Activated CD4-positive, CD25-positive, alpha-beta regulatory T cell treated with anti-CD3 and anti-CD28 coated beads, Interleukin-2, amount 50 U/mL, for 24 hours (primary cell): Measurements from ENCODE around the gene CDK5.

ENCODE experiments used
- ATAC-seq, 2 donors: fragments of 150-1000 bp; cut with Tn5 transposase; one replicate each; pipeline ENCODE4 v1.10.0; 2021; ENCODE audit warnings: mild to moderate bottlenecking in 1 of 2, moderate library complexity in 1 of 2

Gene CDK5

DNA sequence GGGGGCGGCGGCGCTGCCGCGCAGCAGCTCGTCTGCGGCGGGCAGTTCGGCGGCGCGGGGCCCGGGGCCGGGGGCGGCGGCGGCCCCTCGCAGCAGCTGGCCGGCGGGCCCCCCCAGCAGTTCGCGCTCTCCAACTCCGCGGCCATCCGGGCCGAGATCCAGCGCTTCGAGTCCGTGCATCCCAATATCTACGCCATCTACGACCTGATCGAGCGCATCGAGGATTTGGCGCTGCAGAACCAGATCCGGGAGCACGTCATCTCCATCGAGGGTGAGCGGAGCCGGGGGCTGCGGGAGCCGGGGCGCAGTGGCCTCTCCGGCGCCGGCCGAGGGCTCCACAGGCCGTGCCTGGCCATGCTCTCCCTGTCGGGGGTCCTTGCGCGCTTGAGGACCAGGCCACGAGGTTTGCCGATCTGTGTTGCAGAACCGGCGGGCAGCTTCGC, 29.1 kb upstream of the CDK5 start:
- no peak for ATAC-seq

DNA sequence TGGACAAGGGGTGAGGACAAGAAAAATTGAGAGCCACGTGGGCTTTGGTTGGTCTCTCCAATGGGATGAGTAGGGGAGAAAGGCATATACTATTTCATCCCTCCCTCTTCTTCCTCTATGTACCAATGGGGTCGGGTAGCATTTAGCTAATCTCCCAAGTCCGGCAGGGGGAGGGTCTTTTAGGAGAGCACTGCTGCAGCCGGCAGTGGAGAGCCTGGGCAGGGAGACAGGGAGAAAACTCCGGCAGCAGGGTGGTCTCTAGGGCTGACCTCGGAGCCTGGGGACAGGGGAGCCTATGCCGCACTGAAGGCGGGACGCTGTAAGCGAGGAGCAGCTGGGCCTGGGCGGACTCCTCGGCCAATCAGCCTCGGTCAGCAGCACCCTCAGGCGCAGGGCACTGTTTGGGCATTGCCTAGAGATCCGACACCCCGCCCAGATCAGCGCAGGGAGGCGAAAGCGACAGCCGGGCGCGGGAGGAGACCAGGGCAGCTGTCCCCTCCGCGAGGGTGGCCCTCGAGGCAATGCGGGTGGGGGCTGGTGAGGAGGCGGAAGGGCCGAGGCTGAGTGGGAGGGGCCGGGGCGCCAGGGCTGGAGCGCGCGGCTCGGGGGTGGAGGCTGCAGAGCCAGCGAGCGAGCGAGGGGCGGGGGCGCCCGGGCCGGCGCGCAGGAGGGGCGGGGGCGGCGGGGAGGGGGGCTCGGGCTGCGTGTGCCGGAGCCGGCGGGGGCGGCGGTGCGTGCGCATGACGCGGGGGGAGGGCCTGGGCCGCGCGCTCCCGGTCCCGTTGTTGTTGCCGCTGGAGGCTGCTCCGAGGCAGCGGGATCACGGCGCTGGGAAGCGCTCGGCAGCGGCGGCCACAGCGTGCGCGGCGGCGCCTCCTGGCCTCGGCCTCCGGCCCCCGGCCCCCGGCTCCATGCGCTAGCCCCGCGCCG, 28.3 kb upstream of the CDK5 start, which contains the start of gene AGAP3:
Gene AGAP3, plus strand, starts transcription at position 785 of the 930 bp plus-strand sequence. CDS start 267 bp downstream, outside the sequence.
- ATAC-seq: peak; percentile 6 to 11

DNA sequence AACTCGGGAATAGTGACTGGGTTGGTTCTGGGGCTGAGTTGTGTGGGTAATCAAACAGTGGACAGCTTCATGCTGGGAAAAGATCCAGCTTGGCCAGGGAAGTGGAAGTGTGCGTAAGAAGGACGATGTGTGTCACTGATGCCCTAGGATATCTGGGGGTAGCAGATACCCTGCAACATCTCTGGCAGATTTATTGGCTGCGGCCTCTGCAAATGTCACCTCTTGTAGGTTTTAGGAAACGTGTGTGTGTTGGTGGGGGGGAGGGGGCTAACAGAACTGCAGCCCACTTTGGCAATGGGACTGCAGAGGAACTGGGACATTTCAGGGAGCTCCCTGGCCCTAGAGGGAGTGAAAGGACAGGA, 27.6 kb upstream of the CDK5 start:
- ATAC-seq: no peak

DNA sequence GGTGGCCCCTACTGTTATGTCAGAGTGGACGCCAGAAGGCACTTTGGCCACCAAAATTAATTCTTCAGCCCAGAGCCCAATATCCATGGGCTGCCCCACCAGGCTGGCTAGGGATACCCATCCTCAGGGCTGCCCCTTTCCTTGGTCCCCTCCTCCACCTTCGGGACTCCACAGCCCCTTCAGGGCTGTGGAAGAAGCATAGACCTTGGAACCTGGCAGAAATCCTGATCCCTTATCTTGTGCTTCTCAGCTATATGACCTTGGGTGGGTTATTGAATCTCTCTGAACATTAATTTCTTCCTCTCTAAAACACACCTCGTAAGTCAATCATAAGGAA, 26.1 kb upstream of the CDK5 start:
- ATAC-seq: no peak

DNA sequence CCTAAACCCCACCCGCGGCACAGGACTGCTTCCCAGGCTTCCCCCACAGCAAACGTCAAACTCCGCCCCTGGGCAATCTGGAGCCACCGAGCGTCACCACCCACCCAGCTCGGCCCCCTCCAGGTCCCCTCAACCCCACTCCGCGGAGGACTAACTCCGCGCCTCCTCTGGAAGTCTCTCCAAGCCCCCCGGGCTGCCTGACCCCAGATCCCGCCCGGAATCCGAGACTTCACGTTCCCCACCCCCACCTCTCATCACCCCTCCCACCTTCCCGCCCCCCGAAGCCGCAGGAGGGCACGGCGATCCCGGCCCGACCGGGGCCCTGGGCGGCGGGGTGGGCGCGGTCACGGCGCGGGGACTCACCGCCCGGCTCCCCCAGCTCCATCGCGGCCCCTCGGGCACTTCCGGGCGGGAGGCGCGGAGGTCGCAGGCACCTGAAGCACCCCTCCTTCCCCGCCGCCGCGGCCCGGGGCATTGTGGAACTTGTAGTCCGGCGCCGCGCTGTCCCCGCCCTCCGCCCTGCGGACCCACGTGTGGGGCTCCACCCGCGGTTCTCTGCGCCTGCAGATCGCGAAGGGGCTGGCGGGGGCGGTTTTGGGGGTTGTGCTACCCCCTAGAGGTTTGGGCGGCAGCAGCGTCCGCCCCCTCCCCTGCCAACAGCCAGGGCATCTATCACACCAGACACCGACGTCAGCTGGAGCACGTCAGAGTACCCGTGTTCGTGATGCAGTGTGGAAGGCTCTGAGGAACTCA, 25.6 kb upstream of the CDK5 start, which contains the start of gene TMUB1:
Gene TMUB1, minus strand, starts transcription at position 423 of the 753 bp plus-strand sequence. CDS start 930 bp downstream, outside the sequence.
- peak; percentile 66 to 67 for ATAC-seq

DNA sequence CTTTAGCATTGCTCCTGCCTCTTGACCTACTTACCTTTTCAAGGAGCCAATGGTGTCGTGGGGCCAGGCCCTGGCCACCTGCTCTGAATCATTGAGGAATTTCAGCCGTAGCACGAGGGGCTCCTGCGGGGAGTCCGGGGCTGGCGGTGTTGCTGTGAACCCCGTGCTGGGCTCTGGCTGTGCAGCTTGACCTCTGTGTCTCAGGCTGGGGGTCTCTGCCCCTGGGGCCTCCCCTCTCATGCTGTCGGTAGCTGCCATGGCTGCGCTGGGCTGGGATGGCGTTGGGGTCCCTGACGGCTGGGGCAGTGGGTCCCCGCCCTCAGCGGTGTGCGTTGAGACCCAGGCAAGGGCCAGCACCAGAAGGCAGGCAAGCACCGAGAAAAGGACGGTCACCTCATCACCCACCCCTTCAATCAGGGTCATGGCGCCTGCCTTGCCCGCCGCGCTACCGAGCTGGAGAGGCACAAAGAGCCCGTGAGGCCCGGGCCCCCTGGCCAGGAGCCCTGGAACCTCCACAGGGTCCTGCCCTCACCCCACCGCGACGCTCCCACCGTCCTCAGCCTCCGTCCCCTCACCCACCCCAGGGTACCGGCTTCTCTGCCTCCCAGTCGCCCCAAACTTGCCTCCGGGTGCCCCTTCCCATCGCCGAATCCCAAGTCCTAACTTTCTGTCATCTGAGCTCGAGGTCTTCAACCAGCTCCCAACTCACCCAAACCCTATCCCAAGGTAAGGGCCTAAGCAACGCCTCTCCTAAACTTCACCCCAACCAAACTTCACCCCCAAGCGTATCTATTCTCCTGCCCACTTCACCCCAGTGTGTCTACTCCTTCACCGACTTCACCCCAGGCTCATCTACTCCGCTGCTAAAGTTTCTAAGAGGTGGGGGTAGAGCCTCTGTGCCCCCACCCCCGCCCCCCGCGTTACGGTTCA, 24.7 kb upstream of the CDK5 start:
- ATAC-seq: no peak

DNA sequence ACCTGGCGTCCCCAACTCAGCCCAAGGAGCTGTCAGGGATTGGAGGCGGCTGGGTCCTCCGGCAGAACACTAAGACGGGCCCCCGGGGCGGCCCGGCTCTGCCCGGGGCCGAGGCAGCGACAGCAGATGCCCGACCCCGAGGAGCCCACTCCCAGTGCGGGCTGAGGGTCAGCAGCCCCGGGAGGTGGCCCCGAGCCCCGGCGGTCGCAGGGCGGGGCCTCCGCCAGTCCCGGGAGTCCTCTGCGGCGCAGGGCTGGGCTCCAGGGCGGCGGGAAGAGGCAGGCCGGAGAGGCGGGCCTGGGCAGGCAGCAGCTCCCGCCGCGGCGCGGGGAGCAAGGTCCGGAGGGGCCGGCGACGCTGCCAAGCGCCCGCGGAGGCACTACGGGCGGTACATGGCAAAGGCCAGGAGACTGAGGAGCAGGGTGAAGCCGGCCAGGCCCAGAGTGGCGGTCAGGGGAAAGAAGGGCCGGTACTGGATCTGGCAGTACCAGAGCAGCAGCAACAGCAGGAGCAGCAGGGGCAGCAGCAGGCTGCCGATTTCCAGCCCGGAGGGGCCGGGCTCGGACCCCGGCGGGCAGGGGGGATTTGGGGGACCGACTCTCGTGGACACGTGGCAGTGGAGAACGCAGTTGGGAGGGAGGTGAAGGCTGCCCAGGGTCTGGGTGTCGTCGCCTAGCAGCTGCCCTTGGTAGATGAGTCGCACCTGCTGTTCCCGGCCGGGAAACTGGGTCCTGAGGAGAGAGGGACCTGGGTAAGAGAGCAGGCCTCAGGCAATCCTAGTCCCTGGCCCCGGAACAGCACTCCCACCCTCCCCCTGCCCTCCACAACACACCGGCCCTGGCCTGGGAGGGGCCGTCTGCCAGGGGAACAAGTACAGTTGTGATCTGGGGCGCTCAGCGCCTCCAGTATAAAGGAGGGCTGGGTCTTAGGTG, 23.7 kb upstream of the CDK5 start:
- no peak for ATAC-seq

DNA sequence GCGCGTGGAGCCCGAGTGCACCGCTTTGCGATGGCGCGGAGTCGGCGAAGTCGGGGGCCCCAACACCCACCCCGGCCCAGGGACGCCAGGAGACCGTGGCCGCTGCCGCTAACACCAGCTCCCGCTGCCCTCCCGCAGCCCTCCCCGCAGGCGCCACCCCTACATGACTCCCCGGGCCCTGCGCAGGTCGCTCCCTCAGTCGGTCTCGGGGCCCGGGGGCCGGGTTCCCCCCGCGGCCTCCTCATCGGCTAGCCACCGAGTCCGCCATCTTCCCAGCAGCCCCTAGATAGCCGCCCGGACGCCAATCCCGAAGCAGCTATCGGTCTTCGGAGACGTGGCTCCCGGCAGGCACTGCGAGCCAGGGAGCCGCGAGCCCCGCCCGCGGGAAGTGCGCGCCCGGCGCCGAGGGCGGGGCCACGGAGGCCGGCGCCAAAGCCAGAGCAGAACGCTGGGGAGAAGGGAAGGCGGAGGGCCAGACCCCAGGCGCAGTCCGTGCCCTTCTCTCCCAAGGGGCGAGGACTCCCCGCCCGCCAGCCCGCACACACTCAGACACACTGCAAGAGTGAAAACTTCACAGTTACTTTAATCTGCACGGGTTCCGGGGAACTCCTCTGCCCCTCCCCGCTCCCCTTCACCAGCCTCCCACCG, 22.9 kb upstream of the CDK5 start, which contains the start of gene FASTK:
Gene FASTK, minus strand, starts transcription at position 288 of the 648 bp plus-strand sequence. Its CDS starts 43 bp downstream, at position 245.
- ATAC-seq: peak; percentile 88 to 89

DNA sequence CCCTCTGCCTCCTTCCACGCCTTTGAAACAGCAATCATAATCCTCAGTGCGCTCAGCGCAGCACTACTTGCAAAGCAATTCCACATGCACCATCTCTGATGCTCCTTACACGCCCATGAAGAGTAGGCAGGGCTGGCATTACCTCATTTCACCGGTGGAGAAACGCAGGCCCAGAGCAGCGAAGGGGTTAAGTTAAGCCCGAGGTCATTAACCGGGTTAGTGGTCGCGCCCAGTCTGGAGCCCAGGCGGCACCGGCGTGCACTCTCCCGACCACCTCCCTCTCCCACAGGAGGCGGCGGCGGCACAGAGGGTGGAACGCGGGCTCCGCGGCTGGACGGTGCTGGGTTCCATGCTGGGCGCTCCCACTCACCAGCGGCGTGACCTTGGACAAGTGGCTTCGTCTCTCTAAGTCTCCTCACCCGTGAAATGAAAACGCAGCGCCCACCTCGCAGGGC, 22.4 kb upstream of the CDK5 start:
- peak; percentile 1 to 3 for ATAC-seq

DNA sequence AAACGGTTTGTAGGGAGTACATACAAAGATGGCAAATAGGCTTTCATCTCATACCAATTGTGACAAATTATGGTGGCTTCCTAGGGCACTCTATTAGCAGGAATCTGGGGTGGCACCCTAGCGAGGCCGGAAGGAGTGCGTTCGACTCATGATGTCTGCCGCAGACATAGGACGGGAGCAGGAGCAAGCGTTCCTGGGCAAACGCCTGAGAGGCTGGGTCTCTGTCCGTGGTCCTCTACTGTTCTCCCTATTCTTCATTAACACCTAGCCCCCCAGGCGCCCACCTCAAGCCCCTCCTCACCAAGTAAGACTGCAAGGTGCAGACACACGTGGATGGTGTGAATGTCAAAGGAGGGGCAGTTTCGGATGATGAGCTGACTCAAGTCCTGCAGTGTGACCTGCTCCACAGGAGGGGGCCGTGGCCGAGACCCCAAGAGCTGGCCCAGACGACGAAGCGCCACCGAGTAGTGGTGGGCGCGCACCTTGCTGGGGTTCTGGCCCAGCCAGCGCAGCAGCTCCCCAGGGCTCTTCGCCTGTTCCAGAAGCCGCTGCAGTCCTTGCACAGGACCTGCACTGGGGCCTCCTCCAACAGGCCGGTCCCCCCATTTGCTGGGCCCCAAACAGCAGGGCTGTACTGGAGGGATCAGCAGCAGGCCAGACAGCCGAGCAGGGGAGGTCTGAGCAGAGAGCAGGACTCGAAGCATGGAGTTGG, 21.7 kb upstream of the CDK5 start:
- ATAC-seq: no peak

DNA sequence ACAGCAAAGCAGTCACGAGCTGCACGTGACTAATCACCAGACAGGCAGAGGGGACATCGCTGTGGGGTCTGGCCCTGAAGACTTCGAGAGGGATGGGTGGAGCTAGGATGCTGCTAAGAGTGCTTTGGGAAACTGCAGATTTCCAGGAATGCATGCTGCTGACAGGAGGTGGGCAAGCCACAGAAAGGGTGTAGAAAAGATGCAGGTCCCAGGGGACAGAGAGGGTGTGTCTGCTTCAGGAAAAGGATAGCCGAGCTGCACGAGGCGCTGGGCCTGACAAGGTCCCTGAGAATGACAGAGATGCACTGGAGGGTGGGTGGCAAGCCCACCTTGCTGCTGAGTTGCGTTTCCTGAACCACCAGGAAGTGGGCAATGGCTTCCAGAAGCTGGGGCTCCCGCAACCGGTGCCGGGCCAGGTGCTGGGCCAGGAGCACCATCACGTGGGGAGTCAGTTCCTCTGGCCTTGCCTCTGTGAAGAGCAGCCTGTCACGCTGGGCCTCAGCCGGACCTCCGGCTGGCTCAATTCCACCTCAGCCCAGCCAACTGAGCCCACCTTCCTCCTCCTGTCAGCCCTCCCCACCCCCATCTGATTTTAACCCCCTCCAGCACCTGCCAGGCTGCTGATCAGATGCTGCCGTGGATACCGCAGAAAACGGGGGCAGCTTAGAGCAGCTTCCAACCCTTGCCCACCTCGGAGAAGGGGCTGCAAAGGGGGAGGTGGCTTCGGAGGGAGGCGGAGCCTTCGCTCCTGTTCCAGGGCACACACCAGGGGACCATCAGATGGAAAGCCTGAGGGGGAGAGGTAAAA, 20.7 kb upstream of the CDK5 start:
- no peak for ATAC-seq

DNA sequence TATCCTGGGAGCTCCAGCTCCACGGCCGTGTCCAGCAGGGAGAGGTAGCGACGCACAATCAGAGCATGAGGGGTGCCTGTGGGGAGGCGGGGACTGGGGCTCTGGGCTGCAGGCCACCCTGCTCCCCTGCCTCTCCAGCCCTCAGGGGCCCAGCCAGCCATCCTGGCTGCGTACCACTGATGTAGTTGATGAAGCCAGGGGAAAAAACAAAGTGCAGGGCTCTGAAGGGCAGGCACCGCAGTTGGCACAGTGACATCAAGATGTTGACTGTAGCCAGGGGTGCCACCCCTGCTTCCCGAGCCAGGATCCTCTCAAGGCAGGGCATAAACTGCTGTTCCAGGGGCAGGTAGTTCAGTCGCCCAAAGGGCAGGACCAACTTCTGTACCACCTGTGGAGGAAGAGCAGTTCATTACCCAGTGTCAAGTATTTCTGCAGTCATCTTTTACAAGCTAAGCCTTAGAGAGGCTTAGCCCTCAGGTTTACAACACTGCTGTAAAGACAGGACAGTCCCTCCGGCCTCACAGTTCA, 20.1 kb upstream of the CDK5 start:
- no peak for ATAC-seq

DNA sequence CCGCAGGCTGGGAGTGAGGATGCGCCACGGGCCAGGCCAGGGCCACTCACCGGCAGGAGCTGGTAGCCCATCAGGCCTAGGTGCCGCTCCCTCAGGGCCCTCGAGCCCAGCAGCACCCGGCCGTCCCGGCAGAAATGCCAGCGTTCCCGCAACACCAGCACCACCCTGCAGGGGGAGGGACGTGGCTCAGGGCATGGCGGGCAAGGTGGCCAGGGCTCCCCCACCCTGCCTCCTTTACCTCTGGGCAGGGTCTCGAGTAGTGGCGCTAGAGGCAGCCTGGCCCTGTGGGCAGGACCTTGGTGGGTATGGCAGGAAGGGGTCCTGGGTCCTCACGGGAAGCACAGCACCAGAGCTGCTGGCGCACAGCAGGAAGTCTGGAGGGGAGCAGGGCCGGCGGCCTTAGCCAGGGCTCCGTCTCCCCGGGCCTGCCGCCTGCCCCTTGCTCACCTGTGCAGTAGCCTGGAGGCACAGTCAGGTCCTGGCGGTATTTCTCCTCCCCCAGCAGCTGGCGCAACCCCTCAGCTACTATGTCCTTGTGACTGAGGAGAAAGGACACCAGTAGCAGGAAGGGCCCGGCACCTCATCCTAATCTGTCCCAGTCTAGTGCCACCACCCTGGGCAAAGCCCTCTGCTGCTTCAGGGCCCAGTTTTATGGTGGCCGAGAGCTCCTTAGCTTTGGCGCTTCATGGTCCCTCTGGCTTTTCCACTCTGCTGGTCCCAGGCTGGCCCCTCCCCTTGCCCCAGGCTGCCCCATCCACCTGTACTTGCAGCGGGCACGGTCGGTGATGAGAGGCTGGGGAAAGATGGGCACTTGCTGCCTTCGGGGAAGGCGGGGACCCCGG, 19.4 kb upstream of the CDK5 start:
- no peak for ATAC-seq

DNA sequence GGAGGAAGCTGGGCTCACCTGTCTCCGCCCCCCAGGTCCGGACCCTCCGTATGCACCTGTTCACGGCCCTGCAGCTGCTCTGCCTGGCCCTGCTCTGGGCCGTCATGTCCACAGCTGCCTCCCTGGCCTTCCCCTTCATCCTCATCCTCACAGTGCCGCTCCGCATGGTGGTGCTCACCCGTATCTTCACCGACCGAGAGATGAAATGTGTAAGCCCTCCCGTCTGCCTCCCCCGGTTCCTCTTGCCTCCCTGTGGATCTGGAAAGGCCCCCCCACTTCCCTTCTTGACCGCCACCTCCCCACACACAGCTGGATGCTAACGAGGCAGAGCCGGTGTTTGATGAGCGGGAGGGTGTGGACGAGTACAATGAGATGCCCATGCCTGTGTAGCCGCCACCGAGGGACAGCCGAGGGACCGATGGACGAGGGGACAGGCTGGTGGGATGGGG, 18.3 kb upstream of the CDK5 start:
- ATAC-seq: no peak

DNA sequence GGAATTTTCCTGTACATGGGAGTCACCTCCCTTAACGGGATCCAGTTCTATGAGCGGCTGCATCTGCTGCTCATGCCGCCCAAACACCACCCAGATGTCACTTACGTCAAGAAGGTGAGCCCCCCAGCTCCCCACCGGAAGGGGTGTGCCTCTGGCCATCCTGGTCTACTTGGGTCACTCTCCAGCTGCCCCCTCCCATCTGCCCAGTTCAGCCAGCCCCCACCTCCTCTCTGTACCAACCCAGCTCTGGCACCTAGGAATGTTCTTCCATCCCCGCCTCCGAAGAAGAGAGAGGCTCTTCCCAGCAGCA, 17.9 kb upstream of the CDK5 start:
- no peak for ATAC-seq

DNA sequence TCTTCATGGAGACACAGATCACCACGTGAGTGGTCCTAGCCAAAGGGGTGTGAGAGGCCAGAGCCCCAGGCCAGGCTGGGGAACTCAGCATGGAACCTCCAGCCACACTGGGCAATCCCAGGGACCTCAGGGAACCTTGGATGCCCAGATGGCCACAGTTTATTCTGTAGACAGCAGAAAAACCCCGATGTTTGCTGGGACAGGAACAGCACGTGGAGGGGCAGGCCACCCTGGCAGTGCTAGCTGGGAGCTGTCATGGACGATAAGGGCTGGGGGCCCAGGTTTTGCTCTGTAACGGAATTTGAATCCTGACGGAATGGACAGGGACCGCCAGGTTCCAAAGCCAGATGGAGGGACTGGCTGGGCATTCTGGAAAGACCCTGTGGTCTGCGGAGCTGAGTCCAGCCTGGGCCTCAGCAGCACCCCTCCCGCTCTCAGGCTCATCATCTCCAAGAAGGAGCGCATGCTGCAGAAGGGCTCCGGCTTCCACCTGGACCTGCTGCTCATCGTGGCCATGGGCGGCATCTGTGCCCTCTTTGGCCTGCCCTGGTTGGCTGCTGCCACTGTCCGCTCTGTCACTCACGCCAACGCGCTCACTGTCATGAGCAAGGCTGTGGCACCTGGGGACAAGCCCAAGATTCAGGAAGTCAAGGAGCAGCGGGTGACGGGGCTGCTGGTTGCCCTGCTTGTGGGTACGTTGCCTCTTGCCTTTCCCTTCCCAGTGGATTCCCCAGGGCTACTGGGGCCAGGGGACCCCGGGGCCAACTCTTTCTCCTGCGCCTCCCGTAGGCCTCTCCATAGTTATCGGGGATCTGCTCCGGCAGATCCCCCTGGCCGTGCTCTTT, 17.3 kb upstream of the CDK5 start:
- no peak for ATAC-seq

DNA sequence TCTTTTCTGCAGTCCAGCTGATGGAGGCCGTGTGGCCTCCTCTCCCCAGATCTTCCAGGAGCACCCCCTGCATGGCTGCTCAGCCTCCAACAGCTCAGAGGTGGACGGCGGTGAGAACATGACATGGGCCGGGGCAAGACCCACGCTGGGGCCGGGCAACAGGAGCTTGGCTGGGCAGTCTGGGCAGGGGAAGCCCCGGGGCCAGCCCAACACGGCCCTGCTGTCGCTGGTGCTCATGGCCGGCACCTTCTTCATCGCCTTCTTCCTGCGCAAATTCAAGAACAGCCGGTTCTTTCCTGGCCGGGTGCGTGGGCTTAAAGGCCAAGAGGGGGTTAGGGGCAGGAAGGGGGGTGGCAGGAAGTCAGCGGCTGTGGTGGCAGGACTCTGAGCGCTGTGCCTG, 16.3 kb upstream of the CDK5 start:
- no peak for ATAC-seq
